HG03469 (cell line): ENCODE data around the gene DIAPH3.

Experiments
- ATAC-seq: cut with Tn5 transposase; IDR thresholded peaks from one replicate; pipeline ENCODE4 v1.9.1; 2021; ENCODE audit warnings: mild to moderate bottlenecking, moderate library complexity, moderate number of reproducible peaks; ENCODE audit not compliant: unreplicated experiment

The DIAPH3 gene

GRCh38 chr13:59641817-59642216, 521.9 kb downstream of the DIAPH3 start:
- no peak for ATAC-seq

- no peak for ATAC-seq
These were observed 522.5 kb downstream of the DIAPH3 start for GRCh38 chr13:59641261-59641660.

GRCh38 chr13:59638404-59638803, 525.3 kb downstream of the DIAPH3 start:
- ATAC-seq, result no peak

GRCh38 chr13:59635589-59635988, 528.1 kb downstream of the DIAPH3 start:
- no peak for ATAC-seq

GRCh38 chr13:59633290-59633689, 530.4 kb downstream of the DIAPH3 start:
- ATAC-seq, result no peak

GRCh38 chr13:59631271-59631670, 532.5 kb downstream of the DIAPH3 start:
- no peak for ATAC-seq

- ATAC-seq, result no peak
These were observed 538.6 kb downstream of the DIAPH3 start for GRCh38 chr13:59625111-59625510.

- no peak for ATAC-seq
These were observed 540.4 kb downstream of the DIAPH3 start for GRCh38 chr13:59623206-59623915.

GRCh38 chr13:59621773-59622172, 542.0 kb downstream of the DIAPH3 start:
- ATAC-seq, result no peak
